HG03565 (cell line): ENCODE results near the gene TMPRSS9.

Experiments
- ATAC-seq: cut with Tn5 transposase; IDR thresholded peaks from one replicate; pipeline ENCODE4 v1.9.1; 2021; ENCODE audit warnings: mild to moderate bottlenecking, moderate library complexity; ENCODE audit not compliant: unreplicated experiment

Gene TMPRSS9

DNA sequence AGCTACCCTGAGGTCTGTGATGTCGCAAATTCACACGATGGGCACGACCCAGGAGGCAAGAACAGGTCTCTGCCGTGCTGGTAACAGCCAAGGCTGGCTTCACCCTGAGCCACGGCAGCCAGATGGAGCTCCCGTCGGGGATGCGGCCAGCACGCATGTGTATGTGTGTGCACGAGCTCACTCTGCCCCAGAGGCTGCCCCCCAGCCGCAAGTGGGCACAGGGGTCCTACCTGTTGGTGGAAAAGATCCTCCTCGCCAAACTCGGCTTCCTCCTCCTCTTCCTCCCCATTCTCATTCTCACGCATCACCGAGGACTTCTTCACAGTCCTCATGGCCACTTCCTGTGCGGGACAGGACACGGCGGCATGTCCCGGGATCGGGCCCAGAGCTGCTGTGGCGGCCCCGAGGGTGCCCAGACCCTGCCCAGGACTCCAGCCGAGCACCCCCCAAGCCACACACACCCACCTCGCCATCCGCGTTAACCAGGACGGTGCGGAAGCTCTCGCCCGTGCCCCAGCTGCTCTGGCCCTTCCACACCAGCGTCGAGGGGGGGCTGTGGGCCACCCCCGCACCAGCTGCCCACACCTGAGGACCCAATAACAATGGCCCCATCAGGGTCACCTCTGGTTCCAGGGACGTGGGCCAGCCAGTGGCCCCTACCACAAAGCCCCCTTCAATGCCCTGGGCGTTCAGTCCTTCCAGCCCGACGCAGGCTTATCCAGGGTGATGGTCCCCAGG, 71.4 kb downstream of the TMPRSS9 start:
- ATAC-seq: no peak

DNA sequence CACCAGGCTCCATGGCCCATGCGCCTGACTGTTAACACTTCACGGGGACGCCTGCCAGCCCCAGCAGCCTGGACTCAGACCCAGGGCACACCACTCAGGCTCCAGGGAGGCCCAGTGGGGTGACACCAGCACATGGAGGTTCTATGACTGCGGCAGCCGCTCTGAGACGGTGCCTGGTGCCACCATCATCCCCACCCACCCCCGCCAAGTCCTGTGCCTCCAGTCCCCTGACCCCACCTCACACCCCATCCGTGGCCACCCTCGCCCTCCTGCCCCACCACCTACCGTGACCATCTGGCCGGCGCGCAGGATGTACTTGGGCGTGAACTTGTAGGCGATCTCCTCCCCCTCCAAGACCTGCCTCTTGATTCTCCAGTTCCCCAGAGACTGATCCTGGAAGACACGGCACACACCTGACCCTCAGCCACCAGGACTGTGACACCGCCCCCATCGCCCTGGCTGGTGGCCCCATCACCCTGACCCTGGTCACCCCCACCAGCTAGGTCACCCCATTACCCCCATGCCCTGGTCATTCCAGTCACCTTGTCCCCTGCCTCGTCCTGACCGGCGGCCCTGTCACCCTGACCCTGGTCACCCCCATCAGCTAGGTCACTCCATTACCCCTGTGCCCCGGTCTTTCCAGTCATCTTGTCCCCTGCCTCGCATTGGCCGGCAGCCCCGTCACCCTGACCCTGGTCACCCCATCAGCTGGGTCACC, 72.2 kb downstream of the TMPRSS9 start:
- no peak for ATAC-seq

DNA sequence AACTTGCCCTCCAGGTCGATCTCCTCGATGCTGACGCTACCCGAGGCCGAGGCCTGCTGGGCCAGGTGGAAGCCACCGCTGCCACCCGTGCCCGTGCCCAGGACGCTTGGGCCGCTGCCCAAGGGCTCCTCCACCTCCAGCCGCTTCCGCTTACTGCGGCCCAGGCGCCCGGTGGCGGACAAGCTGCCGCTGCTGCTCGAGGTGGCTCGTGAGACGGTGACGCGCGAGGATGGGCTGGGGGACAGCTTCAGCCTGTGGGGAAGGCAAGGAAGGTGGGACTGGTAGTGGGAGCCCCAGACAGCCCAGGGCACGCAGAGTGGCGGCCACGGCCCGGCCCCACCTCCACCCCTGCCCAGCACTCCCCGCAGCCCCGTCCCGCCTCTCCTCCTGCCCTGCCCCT, 73.8 kb downstream of the TMPRSS9 start:
- no peak for ATAC-seq

DNA sequence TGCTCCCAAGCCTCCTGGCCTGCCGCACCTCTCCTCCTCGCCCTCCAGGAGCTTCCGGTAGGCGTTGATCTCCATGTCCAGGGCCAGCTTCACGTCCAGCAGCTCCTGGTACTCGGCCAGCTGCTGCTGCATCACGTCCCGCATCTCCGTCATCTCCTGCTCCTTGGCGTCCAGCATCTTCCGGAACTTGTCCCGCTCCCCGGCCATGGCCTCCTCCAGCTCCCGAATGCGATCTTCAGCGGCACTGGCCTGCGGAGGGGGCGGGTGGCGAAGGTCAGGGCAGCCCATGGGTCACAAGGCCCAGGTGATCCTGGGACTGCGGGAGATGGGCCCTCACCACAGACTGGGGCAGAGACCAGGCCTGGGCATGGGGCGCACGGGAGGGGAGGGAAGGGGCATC, 74.2 kb downstream of the TMPRSS9 start:
- ATAC-seq: no peak

DNA sequence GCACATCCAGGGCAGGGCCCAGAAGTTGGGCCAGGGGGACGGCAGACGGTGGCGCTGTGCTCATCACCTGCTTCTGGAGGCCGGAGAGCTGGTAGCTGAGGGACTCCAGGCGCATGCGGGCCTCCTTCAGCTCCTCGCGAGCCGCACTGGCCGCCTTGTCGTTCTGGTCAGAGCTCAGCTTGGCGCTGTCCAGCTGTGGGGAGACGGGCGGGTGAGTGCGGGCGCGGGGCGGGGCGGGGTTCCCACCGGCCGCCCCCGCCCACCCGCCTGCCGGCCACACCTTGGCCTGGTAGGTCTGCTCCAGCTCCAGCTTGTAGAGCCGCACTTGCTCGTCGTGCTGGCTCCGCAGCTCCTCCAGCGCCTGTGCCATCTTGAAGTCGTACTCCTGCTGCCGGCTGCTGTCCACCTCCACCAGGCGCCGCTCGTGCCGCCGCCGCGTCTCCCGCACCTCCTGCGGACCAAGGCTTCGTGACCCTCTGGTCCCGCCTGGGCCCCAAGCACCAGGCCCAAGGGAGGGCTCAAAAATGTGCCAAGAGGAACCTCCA, 74.7 kb downstream of the TMPRSS9 start:
- ATAC-seq: no peak

DNA sequence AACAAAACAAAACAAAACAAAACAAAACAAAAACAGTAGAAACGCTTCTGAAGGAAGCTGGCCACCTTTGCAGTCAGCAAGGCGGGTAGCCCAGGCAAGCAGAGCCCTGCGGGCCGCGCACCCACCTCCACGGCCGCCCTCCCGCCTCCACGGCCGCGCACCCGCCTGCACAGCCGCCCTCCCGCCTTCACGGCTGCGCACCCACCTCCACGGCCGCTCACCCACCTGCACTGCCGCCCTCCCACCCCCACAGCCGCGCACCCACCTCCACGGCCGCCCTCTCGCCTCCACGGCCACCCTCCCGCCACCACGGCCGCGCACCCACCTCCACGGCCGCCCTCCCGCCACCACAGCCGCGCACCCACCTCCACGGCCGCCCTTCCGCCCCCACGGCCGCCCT, 76.3 kb downstream of the TMPRSS9 start:
- no peak for ATAC-seq

DNA sequence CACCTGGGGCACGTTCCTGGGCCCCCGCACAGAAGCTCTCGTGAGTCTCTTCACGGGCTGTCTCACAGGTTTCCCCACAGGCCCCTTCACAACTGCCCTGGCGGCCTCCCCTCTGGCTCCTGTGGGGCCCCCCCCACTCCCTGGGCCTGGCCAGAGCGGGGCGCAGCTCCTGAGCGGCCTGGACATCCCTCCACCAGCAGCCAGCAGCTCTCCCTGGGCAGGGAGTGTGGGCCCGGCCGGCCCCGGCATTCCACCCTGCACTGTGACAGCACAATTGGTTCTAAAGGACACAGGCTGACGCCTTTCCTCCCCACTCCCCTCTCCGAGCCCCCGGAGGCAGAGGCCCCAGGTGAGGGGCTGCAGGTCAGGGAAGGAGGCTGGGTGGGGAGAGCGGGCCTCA, 76.9 kb downstream of the TMPRSS9 start:
- no peak for ATAC-seq

DNA sequence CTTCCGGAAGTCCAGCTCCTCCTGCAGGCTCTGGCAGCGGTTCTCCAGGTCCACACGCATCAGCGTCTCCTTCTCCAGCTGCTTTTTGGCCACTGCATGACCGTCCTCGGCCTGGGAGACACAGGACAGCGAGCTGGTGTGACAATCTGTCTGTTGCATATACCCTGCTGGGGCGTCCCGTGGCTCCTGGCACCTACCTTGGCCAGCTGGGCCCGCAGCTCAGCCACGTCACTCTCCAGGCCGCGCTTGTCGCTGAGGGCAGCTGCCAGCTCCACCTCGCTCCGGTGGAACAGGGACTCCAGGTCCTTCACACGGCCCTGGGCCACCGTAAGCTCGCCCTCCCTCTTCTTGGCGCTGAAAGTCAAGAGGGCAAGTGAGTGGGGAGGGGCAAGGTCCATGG, 78.1 kb downstream of the TMPRSS9 start:
- ATAC-seq: no peak

DNA sequence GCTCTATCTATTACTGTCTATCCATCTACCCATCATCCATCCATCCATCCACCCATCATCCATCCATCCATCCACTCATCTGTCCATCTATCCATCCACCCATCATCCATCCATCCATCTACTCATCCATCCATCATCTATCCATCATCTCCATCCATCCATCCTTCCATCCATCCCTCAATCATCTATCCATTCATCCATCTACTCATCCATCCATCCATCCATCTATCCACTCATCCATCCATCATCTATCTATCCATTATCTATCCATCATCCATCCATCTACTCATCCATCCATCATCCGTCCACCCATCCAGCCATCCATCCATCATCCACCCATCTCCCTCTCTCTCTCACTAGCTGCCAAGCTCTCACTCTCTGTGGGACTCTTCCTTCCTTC, 80.5 kb downstream of the TMPRSS9 start:
- ATAC-seq: no peak

DNA sequence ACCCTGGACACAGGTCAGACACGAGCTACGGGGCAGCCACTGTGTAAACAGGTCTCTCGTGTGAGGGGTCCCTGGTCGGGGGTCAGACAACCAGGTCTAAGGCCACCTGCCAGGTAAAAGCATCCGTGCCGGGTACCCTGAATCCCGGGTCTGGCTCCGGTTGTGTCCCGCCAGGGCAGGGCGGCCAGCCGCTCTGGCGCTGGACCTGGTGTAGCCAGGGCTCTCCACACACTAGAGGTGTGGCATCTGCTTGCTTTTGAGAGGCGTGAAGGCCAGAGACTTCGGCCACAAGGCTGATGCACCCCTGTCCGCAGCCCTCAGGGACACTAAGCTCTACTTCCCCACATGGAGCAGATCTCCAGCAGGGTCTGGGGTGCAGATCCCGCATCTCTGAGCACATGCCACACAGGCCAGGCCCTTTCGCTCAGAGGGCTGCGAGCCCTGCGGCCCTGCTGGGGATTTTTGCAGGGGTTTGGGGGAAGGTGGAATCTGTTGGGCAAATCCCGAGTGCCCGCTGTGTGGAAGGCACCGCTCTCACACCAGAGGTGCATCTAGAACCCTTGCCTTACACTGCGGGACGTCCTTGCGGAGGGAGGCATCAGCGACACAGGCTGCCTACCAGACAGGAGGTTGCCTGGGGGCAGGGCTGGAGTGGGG, 81.2 kb downstream of the TMPRSS9 start:
- ATAC-seq: no peak

DNA sequence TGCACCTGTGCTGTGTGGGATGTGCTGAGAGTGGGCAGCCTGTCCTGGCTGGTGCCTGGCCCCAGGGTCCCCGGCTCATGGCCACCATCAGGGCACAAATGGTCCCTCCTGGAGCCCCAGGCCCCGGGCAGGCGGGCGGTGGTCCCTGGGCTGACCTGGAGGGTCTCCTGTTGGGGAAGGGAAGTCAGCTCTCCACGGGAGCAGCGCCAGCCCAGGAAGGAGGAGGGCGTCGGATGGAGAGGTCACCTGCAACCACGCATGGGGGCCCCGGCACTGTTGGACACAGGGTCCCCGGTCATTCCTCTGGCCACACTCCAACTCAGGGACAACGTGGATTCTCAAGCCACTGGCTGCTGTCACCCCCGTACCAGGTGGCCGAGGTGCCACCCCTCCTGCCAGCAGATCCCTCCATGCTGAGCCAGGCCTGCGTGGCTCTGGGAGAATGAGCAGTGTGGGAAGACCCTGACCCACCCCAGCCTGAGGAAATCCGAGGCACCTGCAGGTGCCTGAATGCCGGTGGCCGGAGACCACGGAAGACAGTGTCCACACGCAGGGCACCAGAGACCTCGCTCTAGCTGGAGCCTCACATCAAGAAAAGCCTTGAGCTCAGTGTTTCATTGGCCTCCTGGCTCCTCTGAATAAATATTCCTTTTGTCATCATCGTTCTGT, 83.2 kb downstream of the TMPRSS9 start:
- ATAC-seq: no peak

DNA sequence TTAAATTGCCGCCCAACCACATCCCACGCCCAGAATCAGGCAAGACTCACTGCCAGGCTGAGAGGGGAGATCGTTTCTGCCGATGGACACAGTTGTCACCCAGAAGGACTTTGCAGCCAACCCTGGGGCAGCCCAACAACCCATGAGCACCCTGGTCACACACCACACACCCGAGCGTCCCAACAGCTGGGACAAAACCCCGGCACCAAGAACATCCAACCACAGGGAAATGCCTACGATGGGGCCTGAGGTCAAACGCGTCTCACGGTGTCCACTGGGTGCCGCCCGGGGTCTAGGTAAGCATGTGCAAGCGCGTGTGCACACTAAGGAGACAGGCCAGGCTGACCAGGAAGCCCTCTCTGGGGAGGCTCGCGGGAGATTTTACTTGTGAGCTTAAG, 83.7 kb downstream of the TMPRSS9 start:
- no peak for ATAC-seq

DNA sequence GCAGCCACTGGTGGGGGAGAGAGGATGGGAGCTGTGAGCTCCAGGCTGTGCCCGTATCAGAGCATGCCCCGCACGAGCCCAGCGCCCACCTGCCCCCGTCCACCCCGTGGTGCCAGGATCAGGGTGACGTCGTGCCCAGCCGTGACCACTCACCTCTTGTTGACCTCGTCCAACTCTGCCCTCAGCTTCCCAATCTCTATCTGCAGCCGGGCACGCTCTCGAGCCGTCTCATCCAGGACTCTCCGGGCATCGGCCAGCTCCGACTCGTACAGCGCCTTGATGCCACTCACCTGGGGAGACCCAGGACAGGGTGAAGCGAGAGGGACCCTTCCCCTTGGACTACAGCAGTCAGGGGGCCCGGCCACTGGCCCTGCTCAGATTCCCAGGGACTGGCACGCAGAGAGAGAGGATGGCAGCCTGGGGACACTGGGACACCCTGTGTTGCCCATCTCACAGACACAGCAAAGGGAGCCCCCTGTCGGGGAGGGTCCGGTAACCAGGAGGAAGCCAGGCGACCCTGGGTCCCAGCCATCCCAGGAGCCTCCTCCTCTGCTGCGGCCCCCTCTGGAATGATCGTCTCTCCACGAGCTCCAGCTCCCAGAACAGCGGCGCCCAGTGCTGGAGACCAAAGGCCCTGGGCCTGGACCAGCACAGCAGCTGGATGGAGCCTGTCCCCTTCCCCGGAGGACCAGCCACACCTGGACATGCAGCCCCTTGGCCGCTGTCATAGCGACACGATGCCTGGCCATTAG, 84.4 kb downstream of the TMPRSS9 start:
- ATAC-seq: no peak

DNA sequence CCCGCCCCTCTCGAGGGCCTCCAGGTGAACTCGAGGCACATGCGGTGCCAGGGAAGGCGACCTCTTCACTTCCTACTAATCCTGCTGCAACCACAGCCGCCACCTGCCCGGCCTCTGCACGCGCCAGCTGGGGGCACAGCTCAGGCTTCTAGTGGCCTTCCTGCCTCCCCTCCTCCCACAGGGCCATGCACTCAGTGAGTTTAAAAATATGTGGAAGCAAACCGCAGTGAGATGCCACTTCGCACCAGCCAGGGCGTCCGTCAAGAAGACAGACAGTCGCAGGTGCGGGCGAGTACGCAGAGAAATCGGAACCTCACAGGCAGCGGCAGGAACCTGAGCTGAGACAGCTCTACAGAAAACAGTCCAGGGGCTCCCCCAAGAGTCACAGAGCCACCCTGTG, 86.3 kb downstream of the TMPRSS9 start:
- ATAC-seq: no peak

DNA sequence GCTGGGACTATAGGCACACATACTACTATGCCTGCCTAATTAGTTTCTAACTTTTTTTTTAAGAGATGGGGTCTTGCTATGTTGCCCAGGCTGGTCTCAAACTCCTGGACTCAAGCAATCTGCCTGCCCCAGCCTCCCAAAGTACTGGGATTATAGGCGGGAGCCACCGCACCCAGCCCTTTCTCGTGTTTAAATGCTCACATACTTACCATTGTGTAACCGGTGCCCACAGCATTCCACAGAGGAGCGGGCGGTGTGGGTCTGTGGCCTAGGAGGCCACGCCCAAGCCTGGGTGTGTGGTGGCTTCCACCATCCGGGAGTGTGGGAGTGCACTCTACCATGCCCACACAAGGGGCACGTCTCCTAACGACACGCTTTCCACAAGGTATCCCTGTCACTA, 89.0 kb downstream of the TMPRSS9 start:
- ATAC-seq: no peak

DNA sequence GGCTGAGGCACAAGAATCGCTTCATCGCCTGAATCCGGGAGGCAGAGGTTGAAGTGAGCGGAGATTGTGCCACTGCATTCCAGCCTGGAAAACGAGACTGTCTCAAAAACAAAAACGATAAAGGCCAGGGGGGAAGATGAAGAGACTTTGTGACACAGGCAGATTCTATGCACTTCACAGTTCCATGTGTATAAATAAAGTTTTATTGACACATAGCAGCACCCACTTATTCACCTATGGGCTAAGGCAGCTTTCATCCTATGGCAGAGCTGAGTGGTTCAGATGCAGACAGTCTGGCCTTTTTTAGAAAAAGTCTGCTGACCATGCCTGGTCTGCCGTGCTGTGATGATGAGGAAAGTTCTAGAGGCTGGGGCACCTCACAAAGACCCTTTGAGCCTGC, 91.1 kb downstream of the TMPRSS9 start:
- ATAC-seq: no peak

DNA sequence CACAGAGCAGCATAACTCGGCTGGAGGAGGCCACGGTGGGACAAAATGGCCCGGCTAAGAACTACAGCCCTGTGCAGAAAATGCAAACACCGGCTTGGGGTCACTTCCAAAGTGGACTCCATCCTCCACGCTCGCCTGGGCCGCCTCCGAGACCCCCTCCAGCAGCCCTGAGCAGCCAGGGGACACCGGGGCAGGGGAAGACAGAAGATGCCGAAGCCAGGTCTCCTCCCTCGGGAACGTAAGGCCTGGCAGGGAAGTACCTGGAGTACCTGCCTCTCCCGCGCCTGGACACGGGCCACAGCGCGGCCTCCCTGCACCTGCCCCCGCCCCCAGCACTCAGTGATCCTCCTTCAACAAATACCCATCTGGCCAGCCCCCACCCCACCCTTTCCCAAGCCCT, 91.7 kb downstream of the TMPRSS9 start:
- ATAC-seq: no peak

DNA sequence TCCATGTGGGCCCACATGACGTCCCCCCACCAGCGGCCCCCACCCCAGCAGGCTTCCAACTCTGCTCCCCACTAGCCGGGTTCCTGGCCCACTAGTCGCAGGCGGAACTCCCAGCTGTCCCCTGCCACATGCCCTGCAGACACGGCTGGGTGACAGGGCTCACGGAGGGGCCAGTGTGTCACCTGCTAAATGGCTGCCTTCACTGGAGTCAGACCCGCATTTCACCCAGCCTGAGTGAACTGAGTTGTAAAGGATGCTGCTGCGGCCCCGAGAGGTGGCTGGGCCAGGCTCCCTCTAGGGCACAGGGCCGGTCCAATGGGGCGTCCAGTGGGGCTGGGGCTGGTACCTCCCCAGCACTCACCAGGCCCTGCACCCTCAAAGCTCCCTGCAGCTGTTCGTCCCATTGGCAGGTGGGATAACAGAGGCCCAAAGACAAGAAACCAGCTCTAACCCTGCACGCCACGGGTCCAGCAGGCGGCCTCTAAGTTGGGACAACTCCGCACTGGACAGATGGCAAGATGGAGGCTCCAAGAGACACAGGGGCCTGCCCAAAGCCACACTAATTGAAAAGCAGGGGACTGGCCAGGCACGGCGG, 93.5 kb downstream of the TMPRSS9 start:
- no peak for ATAC-seq

DNA sequence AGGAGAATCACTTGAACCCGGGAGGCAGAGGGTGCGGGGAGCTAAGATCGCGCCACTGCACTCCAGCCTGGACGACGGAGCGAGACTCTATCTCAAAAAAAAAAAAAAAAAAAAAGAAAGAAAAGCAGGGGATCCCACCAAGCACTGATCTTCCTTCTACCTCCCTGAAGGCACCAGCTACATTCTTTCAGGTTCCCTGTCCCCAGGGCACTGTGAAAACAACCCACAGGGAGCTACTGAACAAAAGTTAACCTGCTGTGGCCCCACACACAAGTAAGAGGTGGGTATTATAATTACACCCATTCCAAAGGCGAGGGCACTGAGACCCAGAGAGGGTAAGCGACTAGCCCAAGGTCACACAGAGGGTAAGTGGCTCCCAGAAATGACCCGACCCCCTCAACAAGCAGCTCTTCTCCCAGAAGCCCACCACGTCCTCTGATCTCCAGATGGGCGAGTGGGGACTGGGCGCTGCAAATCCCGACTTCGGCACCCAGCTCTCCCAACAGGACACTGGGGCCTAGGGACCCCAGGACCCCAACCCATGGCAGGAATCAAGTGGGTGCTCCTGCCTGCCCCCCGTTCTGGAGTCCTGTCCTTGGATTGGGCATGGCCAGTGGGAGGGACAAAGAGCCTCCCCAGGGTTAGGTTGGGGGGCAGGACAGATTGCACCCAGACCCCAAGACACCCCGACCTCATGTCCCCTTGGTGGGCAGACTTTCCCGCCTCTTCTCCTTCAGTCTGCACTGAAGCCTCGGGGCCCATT, 94.3 kb downstream of the TMPRSS9 start:
- ATAC-seq: no peak
